Lower leg skin (tissue), 3 donors: ENCODE data around the gene ZNF562.
"Not testable (repeated sequence)": the region's sequence is repeated elsewhere in the genome, so short reads cannot be mapped to it uniquely, and the experiment has no call there.

Experiments used
- POLR2A ChIP-seq, 2 donors: fragments of 450-650 bp; IDR thresholded peaks; one replicate each; pipeline ENCODE4 v1.6.1; 2016 to 2017; ENCODE audit warnings: antibody characterized with exemption in 2 of 2, mild to moderate bottlenecking in 1 of 2, moderate library complexity in 1 of 2
- TF ChIP-seq, protein P1 (sequence below), 3 donors: fragments of 450-650 bp; IDR thresholded peaks; one replicate each; pipeline ENCODE4 v1.5.1; 2016; ENCODE audit warnings: antibody characterized with exemption in 3 of 3, mild to moderate bottlenecking in 3 of 3, moderate library complexity in 2 of 3

DNA sequence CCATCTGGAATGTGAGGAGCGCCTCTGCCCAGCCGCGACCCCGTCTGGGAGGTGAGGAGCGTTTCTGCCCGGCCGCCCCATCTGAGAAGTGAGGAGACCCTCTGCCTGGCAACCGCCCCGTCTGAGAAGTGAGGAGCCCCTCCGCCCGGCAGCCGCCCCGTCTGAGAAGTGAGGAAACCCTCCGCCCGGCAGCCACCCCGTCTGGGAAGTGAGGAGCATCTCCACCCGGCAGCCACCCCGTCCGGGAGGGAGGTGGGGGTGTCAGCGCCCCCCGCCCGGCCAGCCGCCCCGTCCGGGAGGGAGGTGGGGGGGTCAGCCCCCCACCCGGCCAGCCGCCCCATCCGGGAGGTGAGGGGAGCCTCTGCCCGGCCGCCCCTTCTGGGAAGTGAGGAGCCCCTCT, 5.1 kb upstream of the ZNF562 start:
- TF ChIP-seq, protein P1, sequence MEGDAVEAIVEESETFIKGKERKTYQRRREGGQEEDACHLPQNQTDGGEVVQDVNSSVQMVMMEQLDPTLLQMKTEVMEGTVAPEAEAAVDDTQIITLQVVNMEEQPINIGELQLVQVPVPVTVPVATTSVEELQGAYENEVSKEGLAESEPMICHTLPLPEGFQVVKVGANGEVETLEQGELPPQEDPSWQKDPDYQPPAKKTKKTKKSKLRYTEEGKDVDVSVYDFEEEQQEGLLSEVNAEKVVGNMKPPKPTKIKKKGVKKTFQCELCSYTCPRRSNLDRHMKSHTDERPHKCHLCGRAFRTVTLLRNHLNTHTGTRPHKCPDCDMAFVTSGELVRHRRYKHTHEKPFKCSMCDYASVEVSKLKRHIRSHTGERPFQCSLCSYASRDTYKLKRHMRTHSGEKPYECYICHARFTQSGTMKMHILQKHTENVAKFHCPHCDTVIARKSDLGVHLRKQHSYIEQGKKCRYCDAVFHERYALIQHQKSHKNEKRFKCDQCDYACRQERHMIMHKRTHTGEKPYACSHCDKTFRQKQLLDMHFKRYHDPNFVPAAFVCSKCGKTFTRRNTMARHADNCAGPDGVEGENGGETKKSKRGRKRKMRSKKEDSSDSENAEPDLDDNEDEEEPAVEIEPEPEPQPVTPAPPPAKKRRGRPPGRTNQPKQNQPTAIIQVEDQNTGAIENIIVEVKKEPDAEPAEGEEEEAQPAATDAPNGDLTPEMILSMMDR (IDR thresholded peaks at IDR 0.05), result not testable (repeated sequence)
- TF ChIP-seq POLR2A (IDR thresholded peaks at IDR 0.05), result not testable (repeated sequence)
